ENCODE data around the gene GLRX2.

Gene GLRX2

DNA sequence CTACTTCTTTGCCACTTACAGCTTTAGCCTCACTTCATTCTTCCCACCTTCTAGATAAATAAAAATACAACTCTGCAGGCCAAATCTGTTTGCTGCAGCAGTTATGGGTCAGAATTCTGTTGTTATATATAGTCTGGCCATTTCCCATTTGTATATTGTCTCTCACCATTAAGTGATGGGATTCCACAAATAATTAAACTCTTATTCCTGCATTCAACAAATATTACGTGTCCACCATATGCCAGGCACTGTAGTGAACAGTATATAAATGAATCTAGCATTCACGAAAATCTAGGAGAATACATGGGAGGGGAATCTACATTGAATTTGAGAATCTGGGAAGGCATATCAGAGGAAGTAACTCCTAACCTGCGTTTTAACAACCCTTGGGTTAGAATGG lies 5.7 kb upstream of the GLRX2 start:
- DNase-seq, result no peak

DNA sequence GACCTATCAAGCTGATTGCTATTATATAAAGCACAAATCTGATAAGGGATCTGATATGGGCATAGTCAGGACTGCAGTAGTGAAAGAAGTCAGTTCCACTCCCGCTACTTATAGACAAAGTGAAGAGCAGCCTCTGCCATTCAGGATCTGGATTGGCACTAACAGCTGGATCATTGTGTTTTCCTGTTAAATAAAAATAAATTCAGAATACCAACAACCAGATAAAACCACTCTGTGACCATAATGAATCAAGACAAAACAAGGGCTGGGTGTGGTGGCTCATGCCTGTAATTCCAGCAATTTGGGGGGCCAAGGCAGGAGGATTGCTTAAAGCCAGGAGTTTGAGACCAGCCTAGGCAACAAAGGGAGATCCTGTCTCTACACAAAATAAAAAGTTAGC lies 5.0 kb upstream of the GLRX2 start:
- no peak for DNase-seq

- no peak for DNase-seq
These were observed 4.4 kb upstream of the GLRX2 start for GRCh38 chr1:193109619-193110018.

- DNase-seq, result no peak
These were observed 3.3 kb upstream of the GLRX2 start for GRCh38 chr1:193108471-193108870.

- no peak for DNase-seq
These were observed 585 bp upstream of the GLRX2 start for GRCh38 chr1:193105821-193106177.

DNA sequence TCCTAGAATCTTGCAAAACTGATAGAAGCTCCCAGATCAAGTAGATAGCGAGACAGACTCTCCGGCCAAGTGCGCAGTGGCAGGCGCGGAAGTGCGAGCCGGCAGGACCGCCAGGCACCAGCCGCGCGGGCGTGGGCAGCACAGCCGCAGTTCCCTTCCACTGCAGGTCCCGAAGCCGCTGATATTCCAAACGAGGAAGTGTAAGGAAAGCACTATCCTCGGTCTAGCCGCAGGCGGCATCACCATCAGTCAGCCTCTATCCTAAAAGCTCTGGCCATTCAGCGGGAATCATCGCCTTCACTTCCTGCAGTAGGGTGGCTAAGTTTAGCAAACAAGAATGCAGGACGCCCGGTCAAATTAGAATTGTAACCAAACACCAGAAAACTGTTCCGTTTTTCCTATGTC lies 710 bp downstream of the GLRX2 start:
- no peak for DNase-seq

- DNase-seq, result no peak
These were observed 1.3 kb downstream of the GLRX2 start for GRCh38 chr1:193103759-193104501.

GRCh38 chr1:193102662-193103061 lies 2.6 kb downstream of the GLRX2 start:
- DNase-seq, result no peak

DNA sequence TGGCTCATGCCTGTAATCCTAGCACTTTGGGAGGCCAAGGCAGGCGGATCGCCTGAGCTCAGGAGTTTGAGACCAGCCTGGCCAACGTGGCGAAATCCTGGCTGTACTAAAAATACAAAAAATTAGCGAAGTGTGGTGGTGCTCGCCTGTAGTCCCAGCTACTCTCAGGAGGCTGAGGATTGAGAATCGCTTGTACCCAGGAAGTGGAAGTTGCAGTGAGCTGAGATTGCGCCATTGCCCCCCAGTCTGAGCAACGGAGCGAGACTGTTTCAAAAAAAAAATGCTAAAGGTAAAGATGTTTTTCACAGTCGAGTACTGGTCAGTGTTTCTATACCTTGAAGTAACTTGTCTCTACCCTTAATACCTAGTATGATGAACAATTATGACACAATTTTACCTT lies 11.1 kb downstream of the GLRX2 start:
- DNase-seq, result no peak

GRCh38 chr1:193090865-193091264 lies 14.3 kb downstream of the GLRX2 start:
- no peak for DNase-seq

DNA sequence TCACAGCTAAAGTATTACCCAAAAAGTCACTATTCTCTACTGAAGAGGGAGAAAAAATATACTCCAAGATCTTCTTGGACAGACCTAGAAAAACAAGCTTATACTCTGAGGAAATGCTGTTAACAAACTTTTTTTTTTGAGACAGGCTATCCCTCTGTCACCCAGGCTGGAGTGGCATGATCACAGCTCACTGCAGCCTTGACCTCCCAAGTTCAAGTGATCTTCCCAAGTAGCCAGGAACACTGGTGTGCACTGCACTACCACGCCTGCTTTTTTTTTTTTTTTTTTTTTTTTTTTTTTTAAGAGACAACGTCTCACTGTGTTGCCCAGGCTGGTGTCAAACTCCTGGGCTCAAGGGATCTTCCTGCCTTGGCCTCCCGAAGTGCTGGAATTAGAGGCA lies 17.3 kb downstream of the GLRX2 start:
- DNase-seq, result no peak

DNA sequence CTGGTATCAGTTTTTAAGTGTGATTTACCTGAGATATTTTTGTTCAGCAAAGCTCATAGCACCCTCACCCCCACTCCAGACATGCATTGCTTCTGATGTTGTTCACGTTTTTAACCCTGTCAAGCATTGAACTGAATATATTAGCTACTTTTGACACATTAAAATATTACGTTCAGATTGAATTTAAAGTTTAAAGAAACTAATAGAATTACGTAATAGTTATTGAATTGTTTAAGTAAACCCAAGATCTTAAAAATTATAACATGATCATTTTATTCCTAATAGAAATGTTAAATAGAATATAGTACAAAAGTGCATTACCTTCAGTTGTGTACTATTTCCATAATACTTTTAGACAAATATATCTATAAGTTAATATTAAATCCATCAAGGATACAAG lies 18.9 kb downstream of the GLRX2 start:
- no peak for DNase-seq

DNA sequence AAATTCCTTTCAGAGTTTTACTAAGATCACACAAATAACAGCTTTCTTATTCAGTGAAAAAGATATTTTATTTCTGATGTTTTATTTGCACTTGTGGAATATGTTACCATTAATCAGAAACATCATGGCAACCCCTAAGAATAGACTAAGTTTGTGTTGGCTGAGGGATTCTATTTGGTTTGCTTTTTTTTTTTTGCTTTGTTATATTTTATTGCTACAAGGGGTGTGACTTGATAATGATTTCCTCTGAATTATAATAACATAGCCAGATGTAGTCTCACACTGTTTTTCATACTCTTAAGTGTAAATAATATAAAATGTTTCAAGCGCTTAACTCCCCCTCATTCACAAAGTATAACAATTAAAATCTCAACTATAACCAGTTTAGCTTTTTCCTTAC lies 20.0 kb downstream of the GLRX2 start:
- DNase-seq, result no peak

- DNase-seq, result no peak
These were observed 21.7 kb downstream of the GLRX2 start for GRCh38 chr1:193083365-193084088.

DNA sequence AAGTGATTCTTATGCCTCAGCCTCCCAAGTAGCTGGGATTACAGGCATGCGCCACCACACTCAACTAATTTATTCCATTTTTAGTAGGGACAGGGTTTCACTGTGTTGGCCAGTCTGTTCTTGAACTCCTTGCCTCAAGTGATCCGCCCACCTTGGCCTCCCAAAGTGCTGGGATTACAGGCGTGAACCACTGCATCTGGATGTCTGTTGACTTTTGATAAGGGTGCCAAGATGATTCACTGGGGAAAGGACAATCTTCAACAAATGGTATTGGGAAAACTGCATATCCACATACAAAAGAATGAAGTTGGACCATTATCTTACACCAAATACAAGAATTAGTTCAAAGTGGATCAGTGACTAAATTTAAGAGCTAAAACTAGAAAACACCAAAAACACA lies 26.0 kb downstream of the GLRX2 start:
- no peak for DNase-seq

DNA sequence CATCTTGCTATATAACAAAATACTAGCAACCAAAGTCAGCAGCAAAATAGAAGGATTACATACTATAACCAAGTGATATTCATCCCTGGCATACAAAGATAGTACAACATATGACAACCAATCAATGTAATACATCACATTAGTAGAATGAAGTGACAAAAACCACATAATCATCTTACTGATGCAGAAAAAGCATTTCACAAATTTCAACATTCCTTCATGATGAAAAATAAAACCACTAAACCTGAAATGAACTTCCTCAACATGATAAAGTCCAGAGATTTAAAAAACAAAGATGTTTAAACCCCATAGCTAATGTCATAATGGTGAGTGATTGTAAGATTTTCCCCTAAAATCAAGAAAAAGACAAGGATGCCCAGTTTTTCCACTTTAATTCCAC lies 27.2 kb downstream of the GLRX2 start:
- DNase-seq, result no peak

GRCh38 chr1:193070942-193071341 lies 34.3 kb downstream of the GLRX2 start:
- DNase-seq, result no peak

GRCh38 chr1:193070386-193070753 lies 34.8 kb downstream of the GLRX2 start:
- DNase-seq, result no peak

DNA sequence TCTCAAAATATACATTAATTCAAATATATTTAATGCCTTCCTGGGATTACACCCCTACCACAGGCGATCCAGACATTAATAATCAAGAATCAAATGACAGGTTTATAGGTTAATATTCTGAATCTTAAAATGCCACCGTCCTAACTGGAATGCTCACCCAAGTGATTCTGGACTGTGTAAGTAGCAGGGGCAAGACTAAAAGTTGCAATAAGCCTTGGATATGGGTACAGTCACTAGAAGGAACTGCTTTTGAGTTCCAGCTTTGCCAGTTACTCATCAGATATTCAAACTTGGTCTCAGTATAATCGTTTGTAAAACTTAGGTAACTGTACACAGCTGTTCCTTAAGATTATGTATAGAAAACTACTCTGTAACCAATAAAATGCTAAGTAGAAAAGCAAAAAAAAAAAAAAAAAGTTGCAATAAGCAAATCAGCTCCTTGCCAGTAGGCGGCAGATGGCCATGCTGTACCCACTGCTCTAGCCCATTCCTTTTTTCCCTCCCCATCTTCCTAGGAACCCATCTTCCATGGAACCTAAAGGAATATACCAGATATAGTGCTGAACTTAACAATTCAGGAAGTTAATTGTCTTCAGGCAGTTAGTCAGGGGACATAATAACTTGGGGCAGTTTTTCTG lies 35.3 kb downstream of the GLRX2 start:
- no peak for DNase-seq

DNA sequence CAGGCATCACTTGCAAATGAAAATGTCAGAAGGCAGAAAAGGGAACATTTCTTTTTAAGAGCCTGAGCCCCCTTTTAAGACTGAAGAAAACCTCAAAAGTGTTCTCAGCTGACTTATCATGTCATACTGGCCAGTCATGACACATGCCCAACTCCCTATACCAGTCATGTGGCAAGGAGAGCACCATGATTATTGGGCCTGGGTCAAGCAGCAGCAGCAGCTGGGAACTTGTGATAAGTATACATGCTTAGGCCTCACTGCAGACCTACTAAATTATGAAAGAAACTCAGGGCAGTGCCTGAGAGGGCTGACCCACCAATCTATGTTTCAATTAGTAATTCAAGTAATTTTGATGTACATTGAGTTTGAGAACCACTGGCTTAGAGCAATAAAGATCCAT lies 37.2 kb downstream of the GLRX2 start:
- no peak for DNase-seq

- no peak for DNase-seq
These were observed 38.6 kb downstream of the GLRX2 start for GRCh38 chr1:193066606-193067005.

DNA sequence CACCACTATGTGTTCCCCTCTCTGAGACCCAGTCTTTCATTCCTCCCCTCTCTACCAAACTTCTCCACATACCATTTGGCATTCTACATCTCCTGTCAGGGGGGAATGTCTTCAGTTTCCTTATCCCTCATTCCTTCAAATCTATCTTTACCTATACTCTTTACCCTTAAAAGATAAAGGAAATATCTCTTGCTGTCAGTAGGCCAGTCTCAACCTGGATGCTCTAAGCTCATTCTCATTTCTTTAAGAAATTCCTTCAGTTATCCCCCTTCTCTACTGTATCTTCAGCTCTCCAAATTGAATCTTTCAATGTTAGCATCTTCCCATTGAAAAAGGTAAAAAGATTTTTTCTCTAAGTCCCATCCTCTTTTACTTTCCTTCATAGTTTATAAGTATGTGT lies 39.3 kb downstream of the GLRX2 start:
- no peak for DNase-seq

GRCh38 chr1:193062698-193063463 lies 42.3 kb downstream of the GLRX2 start:
- DNase-seq, result no peak

DNA sequence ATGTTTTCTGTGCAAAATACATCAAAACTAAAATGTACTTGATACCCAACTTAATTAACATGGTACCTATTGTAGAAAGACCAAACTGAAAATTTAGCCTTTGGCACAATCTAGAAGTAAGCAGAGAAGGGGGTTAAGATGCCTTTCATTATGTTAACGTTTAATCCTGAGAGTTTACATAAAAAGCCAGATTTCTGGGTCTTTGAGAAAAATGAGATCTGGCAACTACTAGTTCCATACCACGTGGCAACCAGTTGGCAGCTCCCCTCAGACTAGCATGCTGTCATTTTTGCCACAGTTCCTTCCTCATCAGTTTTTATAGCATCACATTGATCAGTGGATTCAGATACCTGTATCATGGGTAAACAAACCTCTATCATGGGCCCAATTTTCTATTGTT lies 44.3 kb downstream of the GLRX2 start:
- no peak for DNase-seq
